Measurements from ENCODE around the gene ASCC1. TPM values are rescaled to one million over a fixed set of nuclear protein-coding genes. Genes with fewer than 3 reads are reported as not detected.

ASCC1 gene
- total and polyA plus RNA-seq, 2 experiments from 2014 or later, result 13.7 to 37.2 TPM

DNA sequence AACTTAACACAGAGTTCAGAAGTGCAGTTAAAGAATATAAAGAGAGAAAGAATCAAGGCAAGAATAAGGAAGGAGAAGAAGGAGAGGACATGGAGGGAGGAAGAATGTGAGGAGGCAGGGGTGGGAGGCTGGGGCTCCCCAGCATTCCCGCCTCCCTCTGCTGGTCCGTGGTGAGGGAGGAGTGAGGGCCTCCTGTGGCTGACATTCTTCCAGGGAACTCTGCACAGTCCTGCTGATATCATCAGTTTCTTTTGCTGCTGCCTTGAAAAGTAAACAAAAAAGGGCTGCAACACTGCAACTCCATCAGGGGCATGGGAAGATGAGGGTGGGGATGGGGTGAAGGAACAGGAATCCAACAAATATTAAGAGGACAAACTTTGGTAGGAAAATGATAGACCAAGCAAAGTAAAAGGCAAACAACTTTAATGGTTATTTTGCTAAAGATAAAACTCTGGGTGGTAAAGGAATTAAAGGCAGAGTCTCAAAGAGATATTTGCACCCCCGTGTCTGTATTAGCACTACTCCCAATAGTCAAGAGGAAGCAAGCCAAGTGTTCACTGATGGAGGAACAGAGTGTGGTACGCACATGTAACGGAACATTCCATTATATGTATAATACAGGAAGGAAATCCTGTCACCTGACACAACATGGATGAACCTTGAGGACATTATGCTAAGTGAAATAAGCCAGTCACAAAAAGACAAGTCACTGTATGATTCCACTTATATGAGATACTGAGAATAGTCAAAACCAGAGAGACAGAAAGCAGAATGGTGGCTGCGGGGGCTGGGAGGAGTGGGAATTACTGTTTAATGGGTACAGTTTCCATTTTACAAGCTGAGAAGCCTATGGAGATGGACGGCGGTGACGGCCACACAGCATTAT lies 119.7 kb downstream of the ASCC1 start:
- Mint-ChIP-seq H3K9me3 (no peaks in the 10 kb centered on the region), H3K4me3 (no peak overlapping the region), H3K36me3 (ENCODE audit: low read depth) (peaks cover 3% of the 10 kb centered on the region; the same call in 2 of the 3 replicates), H3K4me1 (peaks cover 2% of the 10 kb centered on the region; the same call in 2 of the 3 replicates), H3K27ac (no peak overlapping the region), H3K27me3 (ENCODE audit: insufficient read depth, low read depth, poor library complexity) (peaks cover 3% of the 10 kb centered on the region)
- Histone ChIP-seq H3K4me2 (no peak overlapping the region), H2AFZ (no peak overlapping the region), H3K4me3 (no peak overlapping the region), H3K27me3 (ENCODE audit: insufficient read depth) (no peaks in the 10 kb centered on the region), H4K20me1 (replicated peaks; ENCODE audit: insufficient read depth) (no peaks in the 10 kb centered on the region), H3K4me1 (ENCODE audit: insufficient read depth) (no peaks in the 10 kb centered on the region), H3K36me3 (ENCODE audit: insufficient read depth) (no peaks in the 10 kb centered on the region), H3K27ac (ENCODE audit: low read depth) (no peak overlapping the region), H3K79me2 (replicated peaks; ENCODE audit: insufficient read depth) (no peaks in the 10 kb centered on the region), H3F3A (replicated peaks; ENCODE audit: low read depth) (no peaks in the 10 kb centered on the region), H3K9me2 (ENCODE audit: insufficient read depth) (no peaks in the 10 kb centered on the region)
- ATAC-seq, result peak; percentile 78
- TF ChIP-seq NANOG (IDR thresholded peaks at IDR 0.05; ENCODE audit: borderline replicate concordance), result no peak
- no peak for TF ChIP-seq EZH2phosphoT487 (IDR thresholded peaks at IDR 0.05; ENCODE audit: unreplicated experiment)
- TF ChIP-seq JUNB (IDR thresholded peaks at IDR 0.05; ENCODE audit: unreplicated experiment), result no peak
- TF ChIP-seq EZH2 (IDR thresholded peaks at IDR 0.05; ENCODE audit: low read depth, unreplicated experiment), result no peak
- TF ChIP-seq STAT1 (IDR thresholded peaks at IDR 0.05; ENCODE audit: unreplicated experiment), result no peak
- TF ChIP-seq, protein P1, sequence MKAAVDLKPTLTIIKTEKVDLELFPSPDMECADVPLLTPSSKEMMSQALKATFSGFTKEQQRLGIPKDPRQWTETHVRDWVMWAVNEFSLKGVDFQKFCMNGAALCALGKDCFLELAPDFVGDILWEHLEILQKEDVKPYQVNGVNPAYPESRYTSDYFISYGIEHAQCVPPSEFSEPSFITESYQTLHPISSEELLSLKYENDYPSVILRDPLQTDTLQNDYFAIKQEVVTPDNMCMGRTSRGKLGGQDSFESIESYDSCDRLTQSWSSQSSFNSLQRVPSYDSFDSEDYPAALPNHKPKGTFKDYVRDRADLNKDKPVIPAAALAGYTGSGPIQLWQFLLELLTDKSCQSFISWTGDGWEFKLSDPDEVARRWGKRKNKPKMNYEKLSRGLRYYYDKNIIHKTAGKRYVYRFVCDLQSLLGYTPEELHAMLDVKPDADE (IDR thresholded peaks at IDR 0.05), result no peak
- TF ChIP-seq ZNF114 (CRISPR knock-in tag; IDR thresholded peaks at IDR 0.05), result no peak
- TF ChIP-seq CREB1 (CRISPR knock-in tag; IDR thresholded peaks at IDR 0.05; ENCODE audit: low read depth), result no peak
- no peak for TF ChIP-seq ZNF331 (CRISPR knock-in tag; IDR thresholded peaks at IDR 0.05; ENCODE audit: low read depth)
- TF ChIP-seq, protein P2, sequence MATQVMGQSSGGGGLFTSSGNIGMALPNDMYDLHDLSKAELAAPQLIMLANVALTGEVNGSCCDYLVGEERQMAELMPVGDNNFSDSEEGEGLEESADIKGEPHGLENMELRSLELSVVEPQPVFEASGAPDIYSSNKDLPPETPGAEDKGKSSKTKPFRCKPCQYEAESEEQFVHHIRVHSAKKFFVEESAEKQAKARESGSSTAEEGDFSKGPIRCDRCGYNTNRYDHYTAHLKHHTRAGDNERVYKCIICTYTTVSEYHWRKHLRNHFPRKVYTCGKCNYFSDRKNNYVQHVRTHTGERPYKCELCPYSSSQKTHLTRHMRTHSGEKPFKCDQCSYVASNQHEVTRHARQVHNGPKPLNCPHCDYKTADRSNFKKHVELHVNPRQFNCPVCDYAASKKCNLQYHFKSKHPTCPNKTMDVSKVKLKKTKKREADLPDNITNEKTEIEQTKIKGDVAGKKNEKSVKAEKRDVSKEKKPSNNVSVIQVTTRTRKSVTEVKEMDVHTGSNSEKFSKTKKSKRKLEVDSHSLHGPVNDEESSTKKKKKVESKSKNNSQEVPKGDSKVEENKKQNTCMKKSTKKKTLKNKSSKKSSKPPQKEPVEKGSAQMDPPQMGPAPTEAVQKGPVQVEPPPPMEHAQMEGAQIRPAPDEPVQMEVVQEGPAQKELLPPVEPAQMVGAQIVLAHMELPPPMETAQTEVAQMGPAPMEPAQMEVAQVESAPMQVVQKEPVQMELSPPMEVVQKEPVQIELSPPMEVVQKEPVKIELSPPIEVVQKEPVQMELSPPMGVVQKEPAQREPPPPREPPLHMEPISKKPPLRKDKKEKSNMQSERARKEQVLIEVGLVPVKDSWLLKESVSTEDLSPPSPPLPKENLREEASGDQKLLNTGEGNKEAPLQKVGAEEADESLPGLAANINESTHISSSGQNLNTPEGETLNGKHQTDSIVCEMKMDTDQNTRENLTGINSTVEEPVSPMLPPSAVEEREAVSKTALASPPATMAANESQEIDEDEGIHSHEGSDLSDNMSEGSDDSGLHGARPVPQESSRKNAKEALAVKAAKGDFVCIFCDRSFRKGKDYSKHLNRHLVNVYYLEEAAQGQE (IDR thresholded peaks at IDR 0.05; ENCODE audit: unreplicated experiment), result no peak
- no peak for DNase-seq (ENCODE audit: low spot score)

DNA sequence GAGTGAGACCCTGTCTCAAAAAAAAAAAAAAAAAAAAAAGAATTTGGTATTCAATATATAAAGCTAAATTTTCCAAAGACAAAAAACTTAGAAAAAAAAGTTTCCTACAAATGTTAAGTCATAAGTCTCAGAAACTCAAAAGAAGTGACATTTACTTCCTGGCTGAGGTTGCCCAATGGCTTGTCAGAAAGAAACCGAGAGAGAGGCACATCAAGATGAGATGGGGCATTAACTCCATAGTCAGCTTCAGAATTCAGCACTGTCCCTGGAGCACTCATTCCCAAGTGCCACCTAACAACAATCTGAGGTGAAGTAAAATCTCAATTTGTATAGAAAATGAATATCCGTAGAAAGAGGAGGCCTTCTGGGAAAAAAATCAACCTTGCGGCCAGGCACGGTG lies 120.9 kb downstream of the ASCC1 start:
- Histone ChIP-seq H3K27ac (ENCODE audit: low read depth) (no peak overlapping the region), H3F3A (replicated peaks; ENCODE audit: low read depth) (0 out of 2 replicates have a peak, but pooled peaks cover 3% of the 10 kb centered on the region), H3K9me2 (ENCODE audit: insufficient read depth) (no peaks in the 10 kb centered on the region), H3K4me1 (ENCODE audit: insufficient read depth) (no peaks in the 10 kb centered on the region), H4K20me1 (replicated peaks; ENCODE audit: insufficient read depth) (no peaks in the 10 kb centered on the region), H3K4me2 (no peak overlapping the region), H3K27me3 (ENCODE audit: insufficient read depth) (peaks cover 5% of the 10 kb centered on the region; the same call in 1 of the 2 replicates), H2AFZ (no peak overlapping the region), H3K4me3 (no peak overlapping the region), H3K79me2 (replicated peaks; ENCODE audit: insufficient read depth) (no peaks in the 10 kb centered on the region), H3K36me3 (ENCODE audit: insufficient read depth) (no peaks in the 10 kb centered on the region)
- Mint-ChIP-seq H3K4me1 (peaks cover 4% of the 10 kb centered on the region), H3K36me3 (ENCODE audit: low read depth) (peaks cover 3% of the 10 kb centered on the region; the same call in 2 of the 3 replicates), H3K4me3 (no peak overlapping the region), H3K27ac (no peak overlapping the region), H3K9me3 (no peaks in the 10 kb centered on the region), H3K27me3 (ENCODE audit: insufficient read depth, low read depth, poor library complexity) (peaks cover 6% of the 10 kb centered on the region)
- ATAC-seq, result no peak
- no peak for DNase-seq (ENCODE audit: low spot score)
- no peak for TF ChIP-seq ZNF114 (CRISPR knock-in tag; IDR thresholded peaks at IDR 0.05)

All from GM23338 (cell line).